Measurements from ENCODE around the gene ZSCAN2. TPM values are rescaled to one million over a fixed set of nuclear protein-coding genes. Genes with fewer than 3 reads are reported as not detected.

The ZSCAN2 gene
- polyA plus RNA-seq, 3 donors: 28.3 to 30.9 (median 29.4) TPM

DNA sequence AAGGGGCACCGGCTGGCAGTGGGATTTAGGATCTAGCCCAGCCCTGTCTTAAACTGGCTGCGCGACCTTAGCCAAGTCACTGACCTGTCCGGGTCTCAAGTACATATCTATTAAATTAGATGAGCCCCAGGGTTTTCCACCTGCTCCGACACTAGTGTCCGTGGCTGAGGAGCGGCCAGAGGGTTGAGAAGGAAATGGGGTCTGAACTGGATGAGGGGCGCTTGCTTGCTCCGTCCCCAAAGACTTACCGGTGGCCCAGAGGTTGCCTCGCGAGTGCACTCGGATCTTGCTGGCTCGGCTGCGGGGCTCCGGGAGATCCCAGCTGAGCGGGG lies 56.9 kb downstream of the ZSCAN2 start:
- DNase-seq (ENCODE audit: extremely low read depth in 1 of 11, low read depth in 9 of 11, low spot score in 4 of 11): no peak

DNA sequence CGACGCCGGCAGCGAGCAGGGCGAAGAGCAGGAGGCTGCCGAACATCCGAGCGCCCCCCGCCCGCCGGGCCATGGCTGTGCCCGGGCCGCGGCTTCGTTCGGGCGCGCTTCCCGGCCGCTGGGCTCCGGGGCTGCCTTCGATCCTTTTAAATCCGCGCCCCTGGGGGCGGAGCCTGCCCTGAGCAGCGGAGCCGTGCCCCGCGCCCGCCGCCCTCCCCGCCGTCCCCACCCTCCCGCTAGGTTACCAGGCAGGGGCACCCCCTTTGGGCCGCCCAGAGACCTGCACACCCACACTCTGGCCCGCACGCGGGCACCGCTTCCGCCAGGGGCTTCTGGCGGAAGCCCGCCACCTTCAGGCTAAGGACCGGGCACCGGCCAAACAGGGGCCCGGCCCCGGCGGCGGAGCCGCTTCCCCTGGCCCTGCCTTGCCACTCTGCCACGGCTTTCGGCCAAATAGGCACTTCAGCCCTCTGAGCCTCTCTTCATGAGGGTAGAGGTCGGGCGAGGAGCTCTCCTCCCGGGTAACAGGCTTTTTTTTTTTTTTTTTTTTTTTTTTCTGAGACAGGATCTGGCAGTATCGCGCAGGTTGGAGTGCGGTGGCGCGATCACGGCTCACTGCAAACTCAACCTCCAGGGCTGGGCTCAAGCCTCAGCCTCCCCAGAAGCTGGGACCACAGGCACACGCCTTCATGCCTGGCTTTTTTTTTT lies 57.4 kb downstream of the ZSCAN2 start, which contains the start of gene NMB:
NMB (minus strand) TSS at position 120 of the 708 bp plus-strand sequence; CDS start at position 73, 47 bp downstream.
- DNase-seq (ENCODE audit: extremely low read depth in 1 of 11, low read depth in 9 of 11, low spot score in 4 of 11): peak; percentile 41 to 76 (median 67)

DNA sequence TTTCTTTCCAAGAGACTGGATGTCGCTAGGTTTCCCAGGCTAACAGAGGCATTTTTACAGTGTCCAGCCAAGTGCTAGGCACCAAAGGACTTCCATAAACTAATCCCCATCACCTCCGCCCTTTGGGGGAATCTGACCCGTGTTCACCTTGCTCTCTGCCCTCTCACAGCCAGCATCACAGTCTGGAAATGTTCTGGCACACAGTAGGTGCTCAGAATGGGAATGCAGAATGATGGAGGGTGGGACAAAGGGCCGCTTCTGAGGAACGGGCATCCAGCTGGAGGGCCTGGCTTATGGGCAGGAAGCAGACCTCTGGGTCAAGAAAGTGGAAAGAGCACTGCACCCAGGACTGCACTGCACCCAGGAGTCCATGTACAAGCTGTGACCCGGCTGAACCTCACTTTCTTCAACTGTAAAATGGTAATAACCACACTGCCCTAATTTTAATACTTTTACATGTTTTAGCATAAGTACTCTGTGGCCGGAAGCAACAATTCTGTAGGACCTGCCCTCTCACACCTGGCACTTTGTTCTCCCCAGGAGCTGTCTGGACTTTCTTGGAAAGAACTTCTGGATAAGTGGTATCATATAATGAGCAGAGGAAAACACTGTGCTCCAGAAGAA lies 58.1 kb downstream of the ZSCAN2 start:
- DNase-seq (ENCODE audit: extremely low read depth in 1 of 11, low read depth in 9 of 11, low spot score in 4 of 11): no peak

DNA sequence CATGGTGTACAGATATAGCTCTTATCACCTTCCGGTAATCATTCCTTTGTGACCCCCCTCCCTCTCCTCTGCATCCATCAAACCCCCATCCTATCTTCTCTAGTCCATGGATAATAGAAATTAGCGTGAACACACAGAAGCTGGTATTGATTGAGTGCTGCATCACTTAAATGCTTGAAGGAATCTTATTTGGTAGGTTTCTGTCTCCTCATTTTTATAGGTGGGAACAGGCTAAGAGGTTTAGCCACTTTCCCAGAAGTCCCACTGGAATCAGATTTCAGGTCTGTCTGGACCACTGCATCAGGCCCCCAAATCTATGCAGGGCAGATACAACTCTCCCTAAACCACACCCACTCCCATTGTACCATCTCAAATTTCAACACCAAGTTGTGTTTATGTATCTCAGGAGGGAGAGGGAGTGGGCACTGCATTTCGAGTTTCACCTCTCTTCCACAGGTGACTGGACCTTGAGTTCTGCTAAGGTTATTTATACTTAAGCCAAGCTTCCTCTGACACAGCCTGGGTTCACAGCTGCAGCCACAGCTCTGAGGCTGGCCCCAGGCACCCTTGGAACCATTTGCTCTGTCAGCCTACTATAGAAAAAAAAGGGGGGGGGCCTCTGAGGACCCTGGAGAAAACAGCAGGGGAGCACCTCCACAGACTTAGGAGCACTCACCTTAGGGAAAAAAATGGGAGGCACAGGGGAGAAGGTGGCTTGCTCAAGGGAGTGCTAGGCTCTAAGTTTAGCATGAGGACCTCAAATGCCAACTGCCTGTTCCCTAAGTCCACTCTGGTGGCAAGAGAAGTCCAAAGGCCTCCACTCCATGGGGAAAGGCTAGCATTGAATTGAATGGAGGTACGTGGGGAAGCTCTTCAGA lies 59.3 kb downstream of the ZSCAN2 start:
- DNase-seq (ENCODE audit: extremely low read depth in 1 of 11, low read depth in 9 of 11, low spot score in 4 of 11): peak in 2 of 11 donors; percentile 20 to 22

DNA sequence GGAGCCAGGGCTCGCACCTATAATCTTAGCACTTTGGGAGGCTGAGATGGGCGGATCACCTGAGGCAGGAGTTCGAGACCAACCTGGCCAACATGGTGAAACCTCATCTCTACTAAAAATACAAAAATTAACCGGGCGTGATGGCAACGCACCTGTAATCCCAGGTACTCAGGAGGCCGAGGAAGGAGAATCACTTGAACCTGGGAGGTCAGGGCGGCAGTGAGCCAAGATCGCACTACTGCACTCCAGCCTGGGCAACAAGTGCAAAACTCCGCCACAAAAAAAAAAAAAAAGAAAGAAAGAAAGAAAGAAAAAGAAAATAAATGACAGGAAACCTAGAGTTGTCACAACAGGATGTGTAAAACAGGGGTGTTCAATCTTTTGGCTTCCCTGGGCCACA lies 60.2 kb downstream of the ZSCAN2 start:
- no peak for DNase-seq (ENCODE audit: extremely low read depth in 1 of 11, low read depth in 9 of 11, low spot score in 4 of 11)

DNA sequence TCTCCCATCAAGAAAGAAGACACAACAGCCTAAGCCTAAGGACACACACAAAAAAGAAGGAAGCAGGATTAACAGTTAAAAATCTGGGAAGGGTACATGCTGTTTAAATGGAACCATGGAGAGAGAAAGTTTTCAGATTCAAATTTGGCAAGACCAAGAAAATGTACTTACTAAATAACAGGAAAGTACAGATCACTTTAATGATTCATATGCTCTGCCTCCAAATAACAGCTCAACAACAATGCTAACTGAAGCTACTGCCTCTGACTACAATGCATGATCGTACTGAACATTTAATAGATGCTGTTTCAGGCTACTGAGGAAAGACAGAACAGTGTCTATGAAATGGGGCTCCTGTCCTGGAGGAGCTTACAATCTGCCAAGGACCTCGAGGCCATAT lies 65.6 kb downstream of the ZSCAN2 start:
- DNase-seq (ENCODE audit: extremely low read depth in 1 of 11, low read depth in 9 of 11, low spot score in 4 of 11): no peak

DNA sequence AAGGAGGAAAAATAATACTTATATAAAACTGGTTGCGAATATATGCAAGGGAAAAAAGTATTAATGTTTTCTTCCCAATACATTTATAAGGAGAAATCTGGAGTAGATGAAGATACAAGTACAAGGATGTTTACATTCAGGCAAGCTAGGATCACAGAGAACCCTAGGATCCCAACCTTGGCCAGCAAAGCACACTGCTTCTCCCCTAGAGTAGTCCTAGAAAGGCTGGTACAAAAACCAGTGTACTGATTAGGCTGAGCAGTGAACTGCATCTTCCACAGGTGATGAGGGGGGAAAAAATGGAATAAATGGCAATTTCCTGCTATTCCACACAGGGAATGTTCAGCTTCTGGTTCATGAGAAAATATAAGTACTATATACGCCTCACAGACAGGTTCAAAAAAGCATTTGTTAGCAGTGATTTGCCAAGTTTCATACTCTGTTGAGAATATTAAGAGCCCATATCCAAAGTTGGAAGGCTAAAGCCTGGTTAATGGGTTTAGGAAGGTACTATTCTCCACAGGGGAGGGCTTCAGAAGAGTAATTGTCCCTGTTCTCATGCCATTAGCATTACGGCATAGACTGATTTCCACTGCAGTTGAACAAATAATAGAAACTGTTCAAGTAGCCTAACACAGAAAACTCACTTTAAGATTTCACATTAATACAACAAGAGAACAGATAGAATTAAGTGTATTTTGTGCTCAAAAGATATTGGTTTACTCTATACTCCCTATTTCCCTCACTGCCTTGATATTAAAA lies 67.6 kb downstream of the ZSCAN2 start:
- DNase-seq (ENCODE audit: extremely low read depth in 1 of 11, low read depth in 9 of 11, low spot score in 4 of 11): no peak

DNA sequence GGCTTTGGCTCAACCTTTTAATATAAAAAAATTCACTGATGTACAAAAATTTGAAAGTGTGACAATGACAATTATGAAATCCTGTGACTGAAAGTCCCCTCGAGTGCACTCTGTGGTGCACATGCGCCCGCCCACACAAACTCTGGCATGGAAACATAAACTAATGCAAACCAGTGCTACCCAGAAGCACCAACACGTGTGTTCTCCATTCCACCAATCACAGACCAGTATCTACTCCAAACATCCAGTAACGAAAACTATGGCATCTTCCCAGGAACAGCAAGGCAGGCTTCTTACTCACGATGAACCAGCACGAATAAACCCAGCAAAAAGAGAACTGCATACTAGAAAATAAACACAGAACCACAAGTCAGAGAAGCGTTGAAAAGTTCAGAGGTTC lies 68.9 kb downstream of the ZSCAN2 start:
- DNase-seq (ENCODE audit: extremely low read depth in 1 of 11, low read depth in 9 of 11, low spot score in 4 of 11): no peak

DNA sequence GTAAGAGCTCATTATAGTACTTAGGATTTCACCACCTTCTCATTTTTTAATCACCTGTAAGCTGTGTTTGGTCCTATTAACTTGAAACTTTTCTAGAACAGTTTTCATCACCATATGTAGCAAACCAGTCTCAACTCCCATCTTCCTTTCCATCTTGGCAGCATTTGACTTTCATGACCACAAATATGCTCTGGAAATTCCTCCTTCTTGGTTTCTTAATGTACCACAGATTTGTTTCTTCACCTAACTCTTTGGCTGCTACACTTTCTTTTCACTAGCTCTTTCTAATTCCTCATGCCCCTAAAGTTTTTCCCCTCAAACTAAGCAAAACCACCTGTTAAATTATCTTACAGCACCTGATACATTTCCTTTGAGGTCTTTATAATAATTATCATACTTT lies 70.4 kb downstream of the ZSCAN2 start:
- no peak for DNase-seq (ENCODE audit: extremely low read depth in 1 of 11, low read depth in 9 of 11, low spot score in 4 of 11)

Other genes with a start within 250 kb of the ZSCAN2 start
- gene WDR73, start 53.3 kb downstream of the ZSCAN2 start, polyA plus RNA-seq (ENCODE audit: insufficient read length in 3 of 3): 10 to 100 TPM; 39.2 to 56.1 (median 42.1) TPM
- gene NMB, start 57.2 kb downstream of the ZSCAN2 start, polyA plus RNA-seq (ENCODE audit: insufficient read length in 3 of 3): 1 to 10 TPM; 4.6 to 6.7 (median 5.3) TPM
- 100 to 1,000 TPM; 233 to 301 (median 271) TPM for gene SEC11A, start 115.1 kb downstream of the ZSCAN2 start, polyA plus RNA-seq (ENCODE audit: insufficient read length in 3 of 3)
- gene ZNF592, start 147.6 kb downstream of the ZSCAN2 start, polyA plus RNA-seq (ENCODE audit: insufficient read length in 3 of 3): 10 to 100 TPM; 27.7 to 31.6 (median 31.4) TPM
- 10 to 100 TPM; 17.4 to 27.1 (median 18.0) TPM for gene ALPK3, start 216.3 kb downstream of the ZSCAN2 start, polyA plus RNA-seq (ENCODE audit: insufficient read length in 3 of 3)

Measured in renal cortex interstitium (tissue), 11 donors.